Neural crest cell (in vitro differentiated cells): ENCODE results near the gene LYST. TPM values are rescaled to one million over a fixed set of nuclear protein-coding genes. Genes with fewer than 3 reads are reported as not detected.
A peak's percentile ranks its signal among the peaks of the same experiment; 100 is the strongest.

ENCODE experiments used
- DNase-seq: peaks from one replicate; pipeline ENCODE4 v3.0.0; 2021; ENCODE audit warnings: low read depth, mixed read lengths, low spot score
- H3K27ac Mint-ChIP-seq: one replicate; pipeline ENCODE4 v1.8.0; 2021; ENCODE audit warnings: mild to moderate bottlenecking, mixed read lengths; ENCODE audit not compliant: unreplicated experiment
- H3K27me3 Mint-ChIP-seq: 2 replicates; pipeline ENCODE4 v1.8.0; 2021; ENCODE audit warnings: low read depth, mild to moderate bottlenecking, mixed read lengths
- H3K36me3 Mint-ChIP-seq: 2 replicates; pipeline ENCODE4 v1.8.0; 2021; ENCODE audit warnings: low read depth, mild to moderate bottlenecking, mixed read lengths
- H3K4me1 Mint-ChIP-seq: 2 replicates; pipeline ENCODE4 v1.8.0; 2021; ENCODE audit warnings: mixed read lengths
- H3K4me3 Mint-ChIP-seq: one replicate; pipeline ENCODE4 v1.8.0; 2021; ENCODE audit warnings: mild to moderate bottlenecking, mixed read lengths
- H3K9me3 Mint-ChIP-seq: 2 replicates; pipeline ENCODE4 v1.8.0; 2021; ENCODE audit warnings: mixed read lengths
- microRNA-seq: library from miRNA; unstranded; fragments of <30 nt; microRNA quantifications from one replicate; pipeline ENCODE4, GENCODE V29; 2020
- total RNA-seq: library from RNA; stranded (reverse); gene quantifications from 2 replicates; pipeline ENCODE4 v1.2.1, GENCODE V29; 2021
- TF ChIP-seq, protein P1 (sequence below): fragments of 200-600 bp; sonication (generic); conservative IDR thresholded peaks from 2 replicates; pipeline ENCODE4 v1.5.0; 2021; ENCODE audit warnings: antibody characterized with exemption, mild to moderate bottlenecking

Gene LYST
- total RNA-seq, 1 donor from 2014 or later, result 5.3 TPM

DNA sequence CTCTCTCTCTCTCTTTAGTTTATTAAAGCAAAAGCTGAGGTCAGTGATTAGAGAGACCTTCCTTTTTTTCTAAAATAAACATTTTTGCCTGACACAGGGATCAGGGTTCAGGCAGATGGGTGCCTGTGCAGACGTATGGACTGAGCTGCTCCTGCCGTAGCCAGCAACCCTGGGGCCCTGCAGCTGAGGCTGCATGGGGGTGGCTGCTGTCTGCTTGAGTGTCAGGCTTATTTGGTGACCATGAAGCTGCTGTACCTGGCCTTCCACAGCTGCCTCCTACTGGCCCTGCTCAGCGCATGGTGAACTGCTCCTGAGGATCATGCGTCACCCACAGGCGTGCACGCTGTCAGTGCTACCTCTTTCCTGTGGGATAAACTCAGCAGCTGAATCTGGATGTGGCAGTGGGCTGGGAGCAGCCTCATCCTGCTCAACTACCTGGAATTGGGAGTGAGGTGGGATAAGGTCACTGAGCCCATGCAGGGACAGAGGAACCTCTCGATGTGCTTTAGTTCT lies 252.2 kb downstream of the LYST start:
- Mint-ChIP-seq H3K4me1 (no peaks in the 10 kb centered on the region), H3K4me3 (no peak overlapping the region), H3K9me3 (no peaks in the 10 kb centered on the region), H3K36me3 (peaks cover 5% of the 10 kb centered on the region), H3K27me3 (no peaks in the 10 kb centered on the region), H3K27ac (no peak overlapping the region)
- no peak for DNase-seq
- TF ChIP-seq, protein P1, sequence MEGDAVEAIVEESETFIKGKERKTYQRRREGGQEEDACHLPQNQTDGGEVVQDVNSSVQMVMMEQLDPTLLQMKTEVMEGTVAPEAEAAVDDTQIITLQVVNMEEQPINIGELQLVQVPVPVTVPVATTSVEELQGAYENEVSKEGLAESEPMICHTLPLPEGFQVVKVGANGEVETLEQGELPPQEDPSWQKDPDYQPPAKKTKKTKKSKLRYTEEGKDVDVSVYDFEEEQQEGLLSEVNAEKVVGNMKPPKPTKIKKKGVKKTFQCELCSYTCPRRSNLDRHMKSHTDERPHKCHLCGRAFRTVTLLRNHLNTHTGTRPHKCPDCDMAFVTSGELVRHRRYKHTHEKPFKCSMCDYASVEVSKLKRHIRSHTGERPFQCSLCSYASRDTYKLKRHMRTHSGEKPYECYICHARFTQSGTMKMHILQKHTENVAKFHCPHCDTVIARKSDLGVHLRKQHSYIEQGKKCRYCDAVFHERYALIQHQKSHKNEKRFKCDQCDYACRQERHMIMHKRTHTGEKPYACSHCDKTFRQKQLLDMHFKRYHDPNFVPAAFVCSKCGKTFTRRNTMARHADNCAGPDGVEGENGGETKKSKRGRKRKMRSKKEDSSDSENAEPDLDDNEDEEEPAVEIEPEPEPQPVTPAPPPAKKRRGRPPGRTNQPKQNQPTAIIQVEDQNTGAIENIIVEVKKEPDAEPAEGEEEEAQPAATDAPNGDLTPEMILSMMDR, result no peak

DNA sequence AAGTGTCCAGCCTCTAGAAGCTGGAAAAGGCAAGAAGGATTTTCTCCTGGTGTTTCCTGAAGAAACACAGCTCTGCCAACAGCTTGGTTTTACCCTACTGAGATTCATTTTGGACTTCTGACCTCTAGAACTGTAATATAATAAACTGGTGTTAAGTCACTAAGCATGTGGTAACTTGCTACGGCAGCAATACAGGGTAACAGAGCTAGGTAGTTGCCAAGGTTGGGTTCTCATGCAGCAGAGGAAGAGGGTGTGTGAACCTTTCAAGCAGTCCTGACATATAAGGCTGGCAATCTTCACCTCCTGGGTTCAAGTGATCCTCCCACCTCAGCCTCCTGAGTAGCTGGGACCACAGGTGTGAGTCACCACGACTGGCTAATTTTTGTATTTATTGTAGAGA lies 253.1 kb downstream of the LYST start:
- TF ChIP-seq, protein P1, result no peak
- Mint-ChIP-seq H3K4me3 (no peak overlapping the region), H3K4me1 (no peaks in the 10 kb centered on the region), H3K27ac (no peak overlapping the region), H3K36me3 (peaks cover 5% of the 10 kb centered on the region), H3K27me3 (no peaks in the 10 kb centered on the region), H3K9me3 (no peaks in the 10 kb centered on the region)
- no peak for DNase-seq

DNA sequence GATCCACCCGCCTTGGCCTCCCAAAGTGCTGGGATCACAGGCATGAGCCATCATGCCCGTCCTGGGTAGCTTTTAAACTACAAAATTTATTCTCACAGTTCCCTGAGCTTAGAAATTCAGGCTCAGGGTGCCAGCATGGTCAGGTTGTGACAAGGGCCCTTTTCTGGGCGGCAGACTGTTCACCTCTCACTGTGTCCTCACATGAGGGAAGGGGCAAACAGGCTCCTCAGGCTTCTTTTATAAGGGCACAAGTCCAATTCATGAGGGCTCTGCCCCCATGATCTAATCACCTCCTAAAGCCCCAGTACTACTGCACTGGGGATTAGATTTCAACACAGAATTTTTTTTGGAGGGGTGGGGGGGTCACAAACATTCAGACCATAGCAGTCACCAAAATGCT lies 253.9 kb downstream of the LYST start:
- Mint-ChIP-seq H3K27me3 (no peaks in the 10 kb centered on the region), H3K4me3 (no peak overlapping the region), H3K36me3 (peaks cover 5% of the 10 kb centered on the region), H3K27ac (no peak overlapping the region), H3K9me3 (no peaks in the 10 kb centered on the region), H3K4me1 (no peaks in the 10 kb centered on the region)
- DNase-seq, result no peak
- TF ChIP-seq, protein P1, result no peak

Small RNA genes lying within 50 kb of the gene (microRNA-seq; reads per million reads assigned to microRNA genes)
- 10.7 reads per million, percentile 20 among the genes with 10 or more reads in this experiment for gene MIR1537

Other genes with a start within 250 kb of the LYST start
- 35.2 and 38.2 TPM in 2 replicates for gene GNG4, start 217.1 kb downstream of the LYST start, total RNA-seq
- gene NID1, start 198.2 kb upstream of the LYST start, total RNA-seq, result 88.7 and 90.3 TPM in 2 replicates